ENCODE results near the gene SCAF8. TPM values are rescaled to one million over a fixed set of nuclear protein-coding genes. Genes with fewer than 3 reads are reported as not detected.
A peak's percentile ranks its signal among the peaks of the same experiment; 100 is the strongest.

The SCAF8 gene
- total and polyA plus RNA-seq, 2 of the 8 experiments (the other 6 are each of a cell fraction or from before 2014, with no cell fraction given): 20.3 to 46.3 TPM

DNA sequence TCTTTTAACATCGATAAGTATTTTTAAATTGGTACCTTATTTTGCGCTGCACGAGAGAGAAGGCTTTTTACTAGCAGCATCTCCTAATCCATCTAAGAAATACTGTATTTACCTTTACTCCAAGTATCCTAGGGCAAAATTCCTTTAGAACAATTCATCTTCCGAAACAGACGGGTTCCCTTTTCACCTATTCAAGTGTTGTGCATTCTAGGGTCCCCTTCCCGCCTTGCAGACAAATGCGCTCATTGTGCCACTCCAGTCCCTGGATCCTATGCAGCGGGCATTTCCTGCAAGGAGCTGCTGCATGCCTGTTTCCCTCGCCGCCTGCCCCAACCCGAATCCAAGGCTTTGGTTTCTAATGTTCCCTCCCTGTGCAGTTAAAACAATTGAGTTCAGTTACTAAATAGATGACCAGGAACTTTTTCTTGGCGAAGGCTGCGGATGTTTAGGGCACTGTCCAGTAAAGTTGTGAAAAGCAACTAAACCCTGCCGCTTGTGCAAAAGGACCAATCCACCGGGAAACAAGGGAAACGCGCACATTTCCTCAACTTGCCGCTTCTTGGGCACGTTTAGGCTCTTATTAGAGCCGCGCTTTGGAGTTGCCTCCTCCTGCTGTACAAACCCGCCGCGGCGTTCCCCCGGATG is 556 bp upstream of the SCAF8 start:
- CTCF ChIA-PET (ENCODE audit: partially characterized antibody): interaction anchor here (1.0 to 3.4 kb wide), 4 partner anchors 8 to 57 kb away, joined by 3 to 14 read pairs (median 6); no protein-coding TSS in a partner anchor
- Histone ChIP-seq H2AK5ac (ENCODE audit: low read depth, low read length) (no peak overlapping the region), H3K14ac (ENCODE audit: insufficient read length) (peak overlapping the region; percentile 6), H3K4me3 (ENCODE audit: extremely low read depth in 1 of 4, insufficient read depth in 2 of 4, low read depth in 3 of 4, low read length in 4 of 4) (peak overlapping the region; percentile 72 to 97 (median 87)), H2BK15ac (ENCODE audit: low read length) (no peak overlapping the region), H4K91ac (replicated peaks; ENCODE audit: insufficient read length, low read length) (peak overlapping the region; percentile 12), H3K9ac (replicated peaks in 1 of 4; ENCODE audit: extremely low read depth in 1 of 4, low read depth in 3 of 4, low read length in 3 of 4) (peak overlapping the region; percentile 74 to 99 (median 98)), H4K8ac (ENCODE audit: extremely low read depth, insufficient read depth, low read length) (peak overlapping the region; percentile 96; the same call in 1 of the 2 replicates), H2BK12ac (ENCODE audit: low read depth, low read length) (no peak overlapping the region), H4K20me1 (replicated peaks in 1 of 2; ENCODE audit: control insufficient read depth in 1 of 2, insufficient read depth in 2 of 2, low read length in 2 of 2) (peaks cover 3 to 5% of the 10 kb centered on the region in 2 experiments), H2AFZ (ENCODE audit: low read length) (peak overlapping the region; percentile 82), H3K18ac (ENCODE audit: extremely low read depth, low read length) (peak overlapping the region; percentile 98), H3K27me3 (replicated peaks in 1 of 4; ENCODE audit: control insufficient read depth in 3 of 4, extremely low read depth in 1 of 4, insufficient read depth in 3 of 4, low read length in 3 of 4) (no peaks in the 10 kb centered on the region), H3K4me1 (replicated peaks in 1 of 4; ENCODE audit: control insufficient read depth in 3 of 4, insufficient read depth in 4 of 4, low read length in 3 of 4) (peaks cover 0 to 9% (median 3%) of the 10 kb centered on the region in 4 experiments; a peak in 4 of 7 replicates), H3K9me3 (ENCODE audit: insufficient read depth in 2 of 2, low read depth in 1 of 2, low read length in 1 of 2) (no peaks in the 10 kb centered on the region), H3K79me1 (ENCODE audit: low read depth, low read length) (no peaks in the 10 kb centered on the region), H4K5ac (ENCODE audit: insufficient read length, low read depth, low read length) (peak overlapping the region; percentile 89), H3K23me2 (ENCODE audit: low read depth, low read length) (peaks cover 2% of the 10 kb centered on the region; the same call in 1 of the 2 replicates), H3K23ac (ENCODE audit: insufficient read length) (no peak overlapping the region), H2BK120ac (replicated peaks; ENCODE audit: low read depth, low read length) (no peak overlapping the region), H3K56ac (replicated peaks; ENCODE audit: insufficient read length, low read depth, low read length) (peak overlapping the region; percentile 69), H2BK5ac (ENCODE audit: low read depth, low read length) (peak overlapping the region; percentile 67), H2BK20ac (ENCODE audit: low read length) (no peak overlapping the region), H3K79me2 (ENCODE audit: control insufficient read depth in 1 of 2, insufficient read depth in 2 of 2, low read length in 2 of 2) (peaks cover 27 to 36% of the 10 kb centered on the region in 2 experiments), H3K27ac (ENCODE audit: low read depth, low read length) (peak overlapping the region; percentile 99), H3K36me3 (ENCODE audit: control insufficient read depth in 2 of 4, insufficient read depth in 4 of 4, low read length in 3 of 4) (no peaks in the 10 kb centered on the region; a peak in 1 of 8 replicates), H3K4me2 (ENCODE audit: insufficient read depth in 1 of 2, low read depth in 2 of 2, low read length in 2 of 2) (peak overlapping the region; percentile 92 to 97), H3K4ac (replicated peaks; ENCODE audit: insufficient read length, low read depth, low read length) (peak overlapping the region; percentile 63)
- POLR2A ChIA-PET (ENCODE audit: partially characterized antibody): interaction anchor here (0.7 to 2.0 kb wide), 7 partner anchors 12 to 432 kb away, joined by 3 to 9 read pairs (median 3); no protein-coding TSS in a partner anchor
- FAIRE-seq: no peak
- peak in 1 of 2 experiments; percentile 33 for DNase-seq (ENCODE audit: low read depth in 1 of 2, low spot score in 2 of 2)
- 15% methylated on average over 26 of the region's 26 CpGs; no CpG with 5 or more reads in 1 of the 2 experiments for WGBS, 2 experiments (ENCODE audit: extremely low coverage in 1 of 2, insufficient coverage in 1 of 2, insufficient read length in 1 of 2, insufficient replicate concordance in 2 of 2, low coverage in 1 of 2, low lambda C conversion rate in 2 of 2, missing lambda C conversion rate in 1 of 2)
- TF ChIP-seq KDM4A (IDR thresholded peaks at IDR 0.05; ENCODE audit: low read depth, low read length, severe bottlenecking) (no peak), CHD2 (IDR thresholded peaks at IDR 0.05; ENCODE audit: low read length) (no peak), SUZ12 (IDR thresholded peaks at IDR 0.05; ENCODE audit: low read length) (no peak), PHF8 (conservative IDR thresholded peaks at IDR 0.05; ENCODE audit: low read depth, low read length) (peak; percentile 65), ASH2L (IDR thresholded peaks at IDR 0.05; ENCODE audit: low read length) (peak; percentile 94)
- TF ChIP-seq, protein P1, sequence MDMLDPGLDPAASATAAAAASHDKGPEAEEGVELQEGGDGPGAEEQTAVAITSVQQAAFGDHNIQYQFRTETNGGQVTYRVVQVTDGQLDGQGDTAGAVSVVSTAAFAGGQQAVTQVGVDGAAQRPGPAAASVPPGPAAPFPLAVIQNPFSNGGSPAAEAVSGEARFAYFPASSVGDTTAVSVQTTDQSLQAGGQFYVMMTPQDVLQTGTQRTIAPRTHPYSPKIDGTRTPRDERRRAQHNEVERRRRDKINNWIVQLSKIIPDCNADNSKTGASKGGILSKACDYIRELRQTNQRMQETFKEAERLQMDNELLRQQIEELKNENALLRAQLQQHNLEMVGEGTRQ (IDR thresholded peaks at IDR 0.05; ENCODE audit: low read length): no peak
- TF ChIP-seq, protein P2, sequence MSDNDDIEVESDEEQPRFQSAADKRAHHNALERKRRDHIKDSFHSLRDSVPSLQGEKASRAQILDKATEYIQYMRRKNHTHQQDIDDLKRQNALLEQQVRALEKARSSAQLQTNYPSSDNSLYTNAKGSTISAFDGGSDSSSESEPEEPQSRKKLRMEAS (IDR thresholded peaks at IDR 0.05): peak; percentile 44
- TF ChIP-seq, protein P3, sequence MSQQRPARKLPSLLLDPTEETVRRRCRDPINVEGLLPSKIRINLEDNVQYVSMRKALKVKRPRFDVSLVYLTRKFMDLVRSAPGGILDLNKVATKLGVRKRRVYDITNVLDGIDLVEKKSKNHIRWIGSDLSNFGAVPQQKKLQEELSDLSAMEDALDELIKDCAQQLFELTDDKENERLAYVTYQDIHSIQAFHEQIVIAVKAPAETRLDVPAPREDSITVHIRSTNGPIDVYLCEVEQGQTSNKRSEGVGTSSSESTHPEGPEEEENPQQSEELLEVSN (IDR thresholded peaks at IDR 0.05): peak; percentile 64; the same call in 1 of the 2 replicates
